Measurements from ENCODE around the gene DENND1B. TPM values are rescaled to one million over a fixed set of nuclear protein-coding genes. Genes with fewer than 3 reads are reported as not detected.
A peak's percentile ranks its signal among the peaks of the same experiment; 100 is the strongest.

Gene DENND1B
- total RNA-seq, 2 donors from 2014 or later: 9.4 to 11.9 TPM

GRCh38 chr1:197649188-197649587, 126.1 kb downstream of the DENND1B start:
- no peak for TF ChIP-seq CTCF (conservative IDR thresholded peaks at IDR 0.05)
- Histone ChIP-seq H3K9ac (ENCODE audit: extremely low read depth, low read length, poor library complexity, severe bottlenecking) (no peak overlapping the region), H3K27ac (ENCODE audit: low read depth, low read length) (no peak overlapping the region), H3K36me3 (ENCODE audit: control insufficient read depth, insufficient read depth, low read length) (no peaks in the 10 kb centered on the region), H3K9me3 (ENCODE audit: control insufficient read depth, low read length) (no peaks in the 10 kb centered on the region), H3K4me1 (ENCODE audit: control insufficient read depth, insufficient read depth, low read length) (no peaks in the 10 kb centered on the region), H3K27me3 (ENCODE audit: control insufficient read depth, insufficient read depth, low read length, poor library complexity, severe bottlenecking) (no peaks in the 10 kb centered on the region), H3K4me3 (ENCODE audit: low read length) (no peak overlapping the region)
- H3K4me1 Mint-ChIP-seq: no peaks in the 10 kb centered on the region
- WGBS, 2 experiments (ENCODE audit: insufficient coverage in 1 of 2, insufficient read length in 1 of 2): 83% methylated on average over 2 of the region's 2 CpGs; no CpG with 5 or more reads in 1 of the 2 experiments
- peaks cover 6% of the 10 kb centered on the region for H3K36me3 Mint-ChIP-seq (ENCODE audit: low read depth)
- no peak for DNase-seq
- H3K27ac Mint-ChIP-seq: no peak overlapping the region
- no peaks in the 10 kb centered on the region for H3K27me3 Mint-ChIP-seq (ENCODE audit: insufficient read depth)
- no peak overlapping the region for H3K4me3 Mint-ChIP-seq
- H3K9me3 Mint-ChIP-seq: no peaks in the 10 kb centered on the region

DNA sequence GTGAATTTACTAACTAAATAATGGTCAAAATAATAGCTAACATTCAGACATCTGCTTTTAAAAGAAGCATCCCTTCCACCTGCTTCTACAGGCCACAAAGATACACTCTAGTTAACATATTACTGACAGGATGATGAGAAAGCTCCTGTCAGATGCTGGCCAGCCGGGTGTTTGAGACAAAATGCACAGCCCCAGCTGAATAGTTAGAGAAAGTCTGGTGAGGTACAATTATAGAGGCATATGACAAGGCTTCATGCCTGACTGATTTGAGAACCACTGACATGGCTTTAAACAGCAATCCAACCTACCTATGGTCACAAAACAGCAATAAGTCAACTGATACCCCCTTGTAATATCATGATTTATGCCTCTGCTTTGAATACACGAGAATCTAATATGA, 137.0 kb downstream of the DENND1B start:
- Histone ChIP-seq H3K27me3 (ENCODE audit: control insufficient read depth, insufficient read depth, low read length, poor library complexity, severe bottlenecking) (no peaks in the 10 kb centered on the region), H3K36me3 (ENCODE audit: control insufficient read depth, insufficient read depth, low read length) (peaks cover 4% of the 10 kb centered on the region), H3K9ac (ENCODE audit: extremely low read depth, low read length, poor library complexity, severe bottlenecking) (no peak overlapping the region), H3K9me3 (ENCODE audit: control insufficient read depth, low read length) (no peaks in the 10 kb centered on the region), H3K27ac (ENCODE audit: low read depth, low read length) (peak overlapping the region; percentile 34), H3K4me1 (ENCODE audit: control insufficient read depth, insufficient read depth, low read length) (no peaks in the 10 kb centered on the region), H3K4me3 (ENCODE audit: low read length) (no peak overlapping the region)
- H3K36me3 Mint-ChIP-seq (ENCODE audit: low read depth): peaks cover 6% of the 10 kb centered on the region
- DNase-seq: no peak
- no peak overlapping the region for H3K4me3 Mint-ChIP-seq
- TF ChIP-seq CTCF (conservative IDR thresholded peaks at IDR 0.05): no peak
- 86 to 89% methylated on average over 1 to 2 of the region's 2 CpGs for WGBS, 2 experiments (ENCODE audit: insufficient coverage in 1 of 2, insufficient read length in 1 of 2)
- no peaks in the 10 kb centered on the region for H3K9me3 Mint-ChIP-seq
- no peaks in the 10 kb centered on the region for H3K27me3 Mint-ChIP-seq (ENCODE audit: insufficient read depth)
- no peak overlapping the region for H3K27ac Mint-ChIP-seq
- no peaks in the 10 kb centered on the region for H3K4me1 Mint-ChIP-seq

DNA sequence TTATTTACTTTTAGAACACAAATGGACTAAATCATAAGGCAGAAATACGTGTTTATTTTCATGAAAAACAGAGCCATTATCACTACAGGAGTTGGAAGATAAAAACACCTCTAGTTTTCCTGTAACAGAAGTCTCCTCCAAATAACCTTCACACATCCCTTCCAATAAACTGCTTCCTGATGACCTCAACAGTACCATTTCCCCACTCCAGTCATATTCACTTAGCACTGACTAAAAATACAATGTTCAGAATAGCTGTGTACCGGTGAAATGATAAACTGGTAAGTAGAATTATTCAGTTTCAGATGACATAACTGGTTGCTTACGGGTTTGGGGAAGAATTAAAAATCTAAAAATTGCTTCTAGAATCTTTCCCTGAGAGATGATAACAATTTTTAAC, 137.9 kb downstream of the DENND1B start:
- no peak for DNase-seq
- 91 to 100% methylated on average over 1 to 3 of the region's 3 CpGs for WGBS, 2 experiments (ENCODE audit: insufficient coverage in 1 of 2, insufficient read length in 1 of 2)
- TF ChIP-seq CTCF (conservative IDR thresholded peaks at IDR 0.05): no peak
- Histone ChIP-seq H3K27ac (ENCODE audit: low read depth, low read length) (peak overlapping the region; percentile 34), H3K9ac (ENCODE audit: extremely low read depth, low read length, poor library complexity, severe bottlenecking) (no peak overlapping the region), H3K4me1 (ENCODE audit: control insufficient read depth, insufficient read depth, low read length) (no peaks in the 10 kb centered on the region), H3K36me3 (ENCODE audit: control insufficient read depth, insufficient read depth, low read length) (peaks cover 4% of the 10 kb centered on the region), H3K27me3 (ENCODE audit: control insufficient read depth, insufficient read depth, low read length, poor library complexity, severe bottlenecking) (no peaks in the 10 kb centered on the region), H3K9me3 (ENCODE audit: control insufficient read depth, low read length) (no peaks in the 10 kb centered on the region), H3K4me3 (ENCODE audit: low read length) (no peak overlapping the region)
- Mint-ChIP-seq H3K36me3 (ENCODE audit: low read depth) (peaks cover 6% of the 10 kb centered on the region), H3K27me3 (ENCODE audit: insufficient read depth) (no peaks in the 10 kb centered on the region), H3K9me3 (no peaks in the 10 kb centered on the region), H3K4me3 (no peak overlapping the region), H3K27ac (no peak overlapping the region), H3K4me1 (no peaks in the 10 kb centered on the region)

Measured in endodermal cell (in vitro differentiated cells).